HG02798 (cell line): ENCODE data around the gene SURF2.
"Not testable (repeated sequence)": the region's sequence is repeated elsewhere in the genome, so short reads cannot be mapped to it uniquely, and the experiment has no call there.

ENCODE experiments used
- ATAC-seq: cut with Tn5 transposase; IDR thresholded peaks from one replicate; pipeline ENCODE4 v1.9.1; 2021; ENCODE audit warnings: mild to moderate bottlenecking; ENCODE audit not compliant: unreplicated experiment, poor library complexity

Gene SURF2

DNA sequence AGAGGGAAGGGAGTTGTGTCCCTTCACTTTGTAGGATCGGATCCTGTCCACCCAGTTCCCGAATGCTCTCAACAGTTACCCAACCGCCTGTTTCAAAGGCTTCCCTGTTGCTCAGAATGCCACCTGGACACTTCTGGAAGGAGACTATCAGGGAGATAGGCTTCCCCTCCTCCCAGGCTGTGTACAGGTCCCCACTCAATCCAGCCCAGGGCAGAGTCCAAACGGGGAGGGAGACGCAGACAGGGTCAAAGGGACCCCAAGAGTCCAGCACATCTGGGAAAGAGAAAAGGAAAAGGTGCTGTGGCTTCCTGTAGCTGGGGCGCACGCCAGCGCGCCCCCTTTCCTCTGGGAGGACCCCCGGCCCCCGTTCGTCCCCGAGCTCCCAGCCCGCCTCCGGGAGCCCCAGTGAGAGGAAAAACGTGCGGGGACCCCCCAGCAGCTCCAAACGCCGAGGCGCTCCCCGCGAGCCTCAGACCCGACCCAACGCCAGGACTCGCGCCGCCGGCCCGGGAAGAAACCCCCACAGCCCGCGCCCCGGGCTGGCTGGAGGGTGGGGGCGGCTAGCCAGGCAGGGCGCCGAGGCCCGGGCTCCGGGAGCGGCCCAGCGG lies 18.9 kb downstream of the SURF2 start:
- no peak for ATAC-seq

DNA sequence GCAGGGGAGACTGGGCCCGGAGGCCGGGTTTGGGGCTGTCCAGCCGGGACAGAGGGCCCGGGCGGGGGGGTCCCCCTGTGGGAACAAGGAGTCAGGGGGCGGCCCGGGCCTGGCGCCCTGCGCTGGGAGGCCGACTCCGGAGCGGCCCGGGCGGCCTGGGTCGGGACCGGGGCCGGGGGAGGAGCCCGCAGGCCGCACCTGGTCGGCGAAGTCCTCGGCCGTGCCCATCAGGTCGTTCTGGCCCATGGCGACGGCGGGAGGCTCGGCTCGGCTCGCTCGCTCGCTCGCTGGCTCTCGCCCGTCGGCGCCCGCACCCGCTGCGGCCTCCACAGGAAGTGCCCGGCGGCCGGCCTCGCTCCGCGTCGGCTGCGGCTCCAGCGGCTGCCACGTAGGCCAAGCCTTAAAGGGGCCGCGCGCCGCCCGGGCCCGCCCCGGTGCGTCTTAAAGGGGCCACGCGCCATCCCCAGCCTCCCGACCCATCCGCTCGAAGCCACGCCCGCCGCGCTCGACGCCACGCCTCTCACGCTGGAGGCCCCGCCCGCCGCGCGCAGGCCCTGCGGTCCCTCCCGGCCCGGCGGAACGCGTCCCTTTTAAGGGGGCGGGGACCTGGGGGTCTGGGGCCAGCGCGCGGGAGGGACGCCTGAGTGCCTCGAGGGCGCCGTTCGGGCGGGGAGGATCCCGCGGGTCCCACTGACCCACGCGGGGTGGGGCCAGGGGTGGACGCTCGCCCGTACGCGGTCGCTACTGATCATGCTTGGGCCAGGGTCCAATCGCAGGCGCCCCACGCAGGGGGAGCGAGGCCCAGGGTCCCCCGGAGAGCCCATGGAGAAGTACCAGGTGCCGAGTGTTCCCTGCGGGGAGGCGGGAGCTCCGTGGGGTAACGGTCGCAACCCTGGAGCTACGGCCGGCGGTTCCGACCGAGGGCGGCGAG lies 19.6 kb downstream of the SURF2 start, which contains the start of the genes STKLD1 and SURF4:
TSS of gene STKLD1 (plus strand) at position 643 of the 931 bp plus-strand sequence. CDS start at position 751, 108 bp downstream.
TSS of gene SURF4 (minus strand) at position 337 of the 931 bp plus-strand sequence. CDS start at position 246, 91 bp downstream.
- ATAC-seq = peak; percentile 95

- ATAC-seq = not testable (repeated sequence)
These were observed 20.9 kb downstream of the SURF2 start for GRCh38 chr9:133377280-133377679.

- no peak for ATAC-seq
These were observed 21.4 kb downstream of the SURF2 start for GRCh38 chr9:133377721-133378216.

- no peak for ATAC-seq
These were observed 22.1 kb downstream of the SURF2 start for GRCh38 chr9:133378408-133378962.

GRCh38 chr9:133379153-133380086 lies 23.1 kb downstream of the SURF2 start:
- ATAC-seq = no peak

- ATAC-seq = no peak
These were observed 24.4 kb downstream of the SURF2 start for GRCh38 chr9:133380734-133381133.

- no peak for ATAC-seq
These were observed 26.3 kb downstream of the SURF2 start for GRCh38 chr9:133382507-133383141.

DNA sequence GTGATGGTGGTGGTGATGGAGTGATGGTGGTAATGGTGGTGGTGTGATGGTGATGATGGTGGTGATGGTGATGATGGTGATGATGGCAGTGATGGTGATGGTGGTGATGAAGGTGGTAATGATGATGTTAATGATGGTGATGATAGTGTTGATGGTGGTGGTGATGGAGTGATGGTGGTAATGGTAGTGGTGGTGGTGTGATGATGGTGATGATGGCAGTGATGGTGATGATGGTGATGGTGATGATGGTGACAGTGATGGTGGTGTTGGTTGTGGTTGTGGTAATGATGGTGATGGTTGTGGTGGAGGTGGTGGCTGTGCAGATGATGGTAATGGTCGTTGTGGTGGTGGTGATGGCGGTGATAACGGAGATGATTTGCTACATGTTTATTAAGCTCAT lies 27.1 kb downstream of the SURF2 start:
- ATAC-seq = no peak

DNA sequence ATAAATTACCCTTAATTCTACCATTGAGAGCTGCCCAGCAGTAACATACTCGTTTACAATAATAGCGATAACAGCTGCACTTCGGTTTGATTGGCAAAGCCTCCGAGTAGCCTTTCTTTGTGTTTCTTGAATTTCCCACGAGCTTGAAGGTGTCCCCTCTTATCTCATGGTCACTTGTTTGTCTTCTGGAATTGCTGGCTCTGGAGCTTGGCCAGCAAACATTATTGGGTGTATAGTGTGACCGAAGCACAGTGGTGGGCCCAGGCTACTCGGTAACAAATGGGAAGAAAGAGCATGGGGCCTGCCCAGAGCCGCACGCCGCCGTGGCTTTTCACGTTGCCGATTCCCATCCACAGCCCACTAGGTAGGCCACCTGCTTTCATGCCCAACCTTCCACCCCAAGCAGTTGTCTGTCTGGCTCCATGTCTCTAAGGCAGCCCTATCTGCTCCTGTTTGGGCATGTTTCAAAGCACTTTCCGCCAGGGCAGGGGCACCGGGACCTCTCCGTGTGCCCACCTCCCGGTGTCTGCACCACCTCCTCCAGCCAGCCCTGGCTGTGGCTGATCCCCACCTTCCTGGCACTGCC lies 28.5 kb downstream of the SURF2 start:
- ATAC-seq = no peak

DNA sequence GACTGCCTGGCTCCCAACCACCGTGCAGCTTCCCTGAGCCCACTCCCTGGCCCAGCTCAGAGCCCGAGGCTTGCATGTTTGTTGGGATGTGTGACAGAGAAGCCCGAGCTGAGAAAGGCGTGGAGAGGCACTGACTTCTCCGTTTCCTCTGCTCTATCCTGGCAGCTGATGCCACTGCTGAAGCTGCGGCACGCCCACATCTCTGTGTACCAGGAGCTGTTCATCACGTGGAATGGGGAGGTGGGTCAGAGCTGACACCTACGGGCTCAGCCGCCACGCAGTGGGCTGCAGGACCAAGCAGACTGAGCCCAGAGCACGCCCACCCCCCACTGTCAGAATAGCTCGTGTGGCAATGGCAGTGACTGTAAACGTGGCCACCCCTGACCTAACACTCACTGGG lies 29.1 kb downstream of the SURF2 start:
- no peak for ATAC-seq

GRCh38 chr9:133386338-133386737 lies 30.0 kb downstream of the SURF2 start:
- no peak for ATAC-seq

DNA sequence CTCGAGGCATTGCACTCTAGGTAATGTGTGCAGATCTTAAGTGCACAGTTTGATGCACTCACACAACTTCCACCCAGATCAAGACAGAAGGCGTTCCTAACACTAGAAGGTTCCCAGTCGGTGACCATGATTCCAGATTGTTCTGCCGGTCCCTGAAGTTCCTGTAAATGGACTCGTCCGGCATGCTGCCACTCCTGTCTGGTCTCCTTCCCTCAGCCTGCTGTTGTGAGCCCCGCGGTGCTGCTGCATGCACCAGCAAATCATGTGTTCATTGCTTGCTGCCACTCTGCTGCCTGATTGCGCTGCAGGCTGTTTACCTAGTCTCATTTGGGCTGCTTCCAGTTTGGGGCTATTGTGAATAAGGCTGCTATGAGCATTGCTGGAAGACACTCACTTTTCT lies 31.3 kb downstream of the SURF2 start:
- no peak for ATAC-seq

- no peak for ATAC-seq
These were observed 32.7 kb downstream of the SURF2 start for GRCh38 chr9:133389025-133389557.

DNA sequence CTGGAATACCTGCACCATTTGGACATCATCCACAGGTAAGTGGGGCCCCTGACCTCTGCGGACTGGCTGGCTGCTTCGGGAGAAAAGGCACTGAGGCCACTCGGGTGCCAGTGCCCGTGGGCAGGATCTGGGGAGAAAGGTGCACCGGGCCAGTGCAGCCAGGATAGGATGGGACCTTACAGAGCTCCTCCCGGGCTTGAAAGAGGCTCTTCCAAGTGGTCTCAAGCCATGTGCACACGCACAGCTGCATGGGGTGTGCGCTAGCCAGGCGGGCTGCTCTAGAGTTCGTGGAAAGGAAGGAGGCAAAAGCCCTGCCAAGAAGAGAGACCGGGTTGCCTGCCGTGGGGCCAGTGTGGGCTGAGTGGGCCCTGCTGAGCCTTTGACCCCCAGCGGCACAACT lies 33.2 kb downstream of the SURF2 start:
- ATAC-seq = no peak

GRCh38 chr9:133390713-133391112 lies 34.4 kb downstream of the SURF2 start:
- ATAC-seq = no peak

DNA sequence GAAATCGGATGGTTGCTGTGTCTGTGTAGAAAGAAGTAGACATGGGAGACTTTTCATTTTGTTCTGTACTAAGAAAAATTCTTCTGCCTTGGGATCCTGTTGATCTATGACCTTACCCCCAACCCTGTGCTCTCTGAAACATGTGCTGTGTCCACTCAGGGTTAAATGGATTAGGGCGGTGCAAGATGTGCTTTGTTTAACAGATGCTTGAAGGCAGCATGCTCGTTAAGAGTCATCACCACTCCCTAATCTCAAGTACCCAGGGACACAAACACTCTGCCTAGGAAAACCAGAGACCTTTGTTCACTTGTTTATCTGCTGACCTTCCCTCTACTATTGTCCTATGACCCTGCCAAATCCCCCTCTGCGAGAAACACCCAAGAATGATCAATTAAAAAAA lies 35.1 kb downstream of the SURF2 start:
- ATAC-seq = not testable (repeated sequence)

- not testable (repeated sequence) for ATAC-seq
These were observed 36.0 kb downstream of the SURF2 start for GRCh38 chr9:133392308-133392707.

GRCh38 chr9:133393399-133393798 lies 37.0 kb downstream of the SURF2 start:
- no peak for ATAC-seq
